Endothelial cell of hepatic sinusoid (primary cell): ENCODE measurements around the gene HAUS3.

Source experiments
- in situ Hi-C: cut with HindIII; loops from 2 replicates; pipeline ENCODE4 v1.10.0; 2017; ENCODE audit warnings: low sequenced_read_pairs

Gene HAUS3

GRCh38 chr4:2253160-2254084, 11.5 kb upstream of the HAUS3 start:
- in situ Hi-C loops = no loop called here

- in situ Hi-C loops = no loop called here
These were observed 10.7 kb upstream of the HAUS3 start for GRCh38 chr4:2252530-2253091.

GRCh38 chr4:2251795-2252529, 10.0 kb upstream of the HAUS3 start:
- in situ Hi-C loops = no loop called here

GRCh38 chr4:2251073-2251794, 9.3 kb upstream of the HAUS3 start:
- in situ Hi-C loops = no loop called here

- in situ Hi-C loops = no loop called here
These were observed 8.6 kb upstream of the HAUS3 start for GRCh38 chr4:2250357-2251072.

- in situ Hi-C loops = loop anchor here (10.0 kb wide), 1 partner anchor 55 kb away; no protein-coding TSS in a partner anchor
These were observed 7.8 kb upstream of the HAUS3 start for GRCh38 chr4:2249526-2250356.

GRCh38 chr4:2248821-2249261, 6.9 kb upstream of the HAUS3 start:
- in situ Hi-C loops = loop anchor here (10.0 kb wide), 1 partner anchor 56 kb away; no protein-coding TSS in a partner anchor

GRCh38 chr4:2248044-2248780, 6.3 kb upstream of the HAUS3 start:
- in situ Hi-C loops = loop anchor here (10.0 kb wide), 1 partner anchor 57 kb away; no protein-coding TSS in a partner anchor

GRCh38 chr4:2247128-2248043, 5.5 kb upstream of the HAUS3 start:
- in situ Hi-C loops = loop anchor here (10.0 kb wide), 1 partner anchor 57 kb away; no protein-coding TSS in a partner anchor

- in situ Hi-C loops = loop anchor here (10.0 kb wide), 1 partner anchor 58 kb away; no protein-coding TSS in a partner anchor
These were observed 4.6 kb upstream of the HAUS3 start for GRCh38 chr4:2246384-2247127.

GRCh38 chr4:2245787-2246275, 3.9 kb upstream of the HAUS3 start:
- in situ Hi-C loops = loop anchor here (10.0 kb wide), 1 partner anchor 59 kb away; no protein-coding TSS in a partner anchor

- in situ Hi-C loops = loop anchor here (10.0 kb wide), 1 partner anchor 60 kb away; no protein-coding TSS in a partner anchor
These were observed 3.3 kb upstream of the HAUS3 start for GRCh38 chr4:2245057-2245786.

- in situ Hi-C loops = loop anchor here (5.0 to 10.0 kb wide), 2 partner anchors 61 to 178 kb away; no protein-coding TSS in a partner anchor
These were observed 1.9 kb upstream of the HAUS3 start for GRCh38 chr4:2243681-2244380.

- in situ Hi-C loops = loop anchor here (5.0 to 10.0 kb wide), 2 partner anchors 64 to 181 kb away; no protein-coding TSS in a partner anchor
These were observed 918 bp downstream of the HAUS3 start for GRCh38 chr4:2241003-2241402.
